DND-41 (cell line): Measurements from ENCODE around the gene CRYGC.

Experiments used
- ATAC-seq: fragments of 200-7000 bp; cut with Tn5 transposase; 3 replicates; pipeline ENCODE4 v1.9.1; 2021; ENCODE audit warnings: low read depth; ENCODE audit not compliant: insufficient read depth
- DNase-seq: peaks from one replicate; pipeline ENCODE4 v3.0.0-alpha.2; 2020
- H2AFZ ChIP-seq: 2 replicates; pipeline ENCODE4 v1.6.0; 2012; ENCODE audit warnings: low read depth, low read length
- H3K27ac ChIP-seq: 2 replicates; pipeline ENCODE4 v1.5.1; 2012; ENCODE audit warnings: low read length, inconsistent platforms
- H3K27me3 ChIP-seq: fragments of 200-600 bp; sonication (generic); 2 replicates; pipeline ENCODE4 v1.6.0; 2012; ENCODE audit warnings: low read length, mild to moderate bottlenecking, inconsistent platforms; ENCODE audit not compliant: insufficient read depth, poor library complexity
- H3K36me3 ChIP-seq: 2 replicates; pipeline ENCODE4 v1.5.1; 2012; ENCODE audit warnings: low read length, inconsistent platforms; ENCODE audit not compliant: insufficient read depth
- H3K4me1 ChIP-seq: 2 replicates; pipeline ENCODE4 v1.5.1; 2012; ENCODE audit warnings: mild to moderate bottlenecking, low read length; ENCODE audit not compliant: insufficient read depth
- H3K4me2 ChIP-seq: 2 replicates; pipeline ENCODE4 v1.6.0; 2012; ENCODE audit warnings: mild to moderate bottlenecking, moderate library complexity, low read length, inconsistent platforms; ENCODE audit not compliant: insufficient read depth
- H3K4me3 ChIP-seq, 2 experiments: fragments of 200-600 bp in 1 of 2; shearing (Covaris generic) in 1 of 2; 2 replicates each; pipeline ENCODE4 v1.5.1; 2012 to 2016; ENCODE audit warnings: inconsistent platforms in 2 of 2, low read length in 2 of 2, mild to moderate bottlenecking in 2 of 2, low read depth in 1 of 2, moderate library complexity in 1 of 2
- H3K79me2 ChIP-seq: 2 replicates; pipeline ENCODE4 v1.6.0; 2012; ENCODE audit warnings: low read length, inconsistent platforms; ENCODE audit not compliant: insufficient read depth
- H3K9ac ChIP-seq: 2 replicates; pipeline ENCODE4 v1.6.0; 2012; ENCODE audit warnings: low read depth, mild to moderate bottlenecking, inconsistent platforms, low read length, moderate library complexity
- H3K9me3 ChIP-seq: 2 replicates; pipeline ENCODE4 v1.5.1; 2012; ENCODE audit warnings: low read length, moderate library complexity, mild to moderate bottlenecking, inconsistent platforms; ENCODE audit not compliant: insufficient read depth, severe bottlenecking
- H4K20me1 ChIP-seq: 2 replicates; pipeline ENCODE4 v1.6.0; 2012; ENCODE audit warnings: low read length; ENCODE audit not compliant: insufficient read depth
- EZH2 ChIP-seq: IDR thresholded peaks from 3 replicates; pipeline ENCODE4 v1.6.1; 2012; ENCODE audit warnings: borderline replicate concordance, low read depth, mild to moderate bottlenecking, moderate library complexity, low read length, inconsistent platforms; ENCODE audit not compliant: severe bottlenecking
- TF ChIP-seq, protein P1 (sequence below): IDR thresholded peaks from 2 replicates; pipeline ENCODE4 v1.5.1; 2012; ENCODE audit warnings: borderline replicate concordance, low read length, moderate library complexity, mild to moderate bottlenecking; ENCODE audit not compliant: poor library complexity, severe bottlenecking; ENCODE audit errors: extremely low read depth

CRYGC gene

DNA sequence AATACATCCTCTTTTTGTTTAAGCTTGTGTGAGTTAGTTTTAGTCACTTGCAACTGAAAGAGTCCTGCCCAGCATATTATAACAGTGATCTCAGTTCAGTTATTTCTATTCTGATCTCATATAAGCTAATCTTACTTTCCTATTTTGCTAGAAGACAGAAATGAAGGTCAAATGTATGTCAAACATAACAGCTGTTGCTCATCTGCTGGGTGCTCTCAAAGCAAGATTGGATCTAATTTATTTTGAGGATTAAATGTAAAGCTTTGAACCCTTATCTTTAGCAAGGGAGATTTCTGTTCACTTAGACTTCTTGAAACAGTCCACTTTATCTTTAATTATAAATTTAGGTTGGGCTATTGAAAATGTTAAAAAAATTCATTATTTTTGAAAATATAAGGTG is 36.5 kb downstream of the CRYGC start:
- Histone ChIP-seq H4K20me1 (no peaks in the 10 kb centered on the region), H3K4me1 (no peaks in the 10 kb centered on the region), H3K27ac (no peak overlapping the region), H3K4me3 (no peak overlapping the region), H3K79me2 (no peaks in the 10 kb centered on the region), H3K9me3 (no peaks in the 10 kb centered on the region), H3K4me2 (no peak overlapping the region), H3K36me3 (no peaks in the 10 kb centered on the region), H3K27me3 (no peaks in the 10 kb centered on the region), H3K9ac (no peak overlapping the region), H2AFZ (no peak overlapping the region)
- no peak for ATAC-seq
- no peak for TF ChIP-seq EZH2
- DNase-seq = no peak

GRCh38 chr2:208092093-208092832 is 37.4 kb downstream of the CRYGC start:
- ATAC-seq (no peak), DNase-seq (no peak)
- no peaks in the 10 kb centered on the region for H4K20me1 ChIP-seq
- no peak overlapping the region for H2AFZ ChIP-seq
- no peaks in the 10 kb centered on the region for H3K79me2 ChIP-seq
- H3K27ac ChIP-seq = no peak overlapping the region
- TF ChIP-seq, protein P1, sequence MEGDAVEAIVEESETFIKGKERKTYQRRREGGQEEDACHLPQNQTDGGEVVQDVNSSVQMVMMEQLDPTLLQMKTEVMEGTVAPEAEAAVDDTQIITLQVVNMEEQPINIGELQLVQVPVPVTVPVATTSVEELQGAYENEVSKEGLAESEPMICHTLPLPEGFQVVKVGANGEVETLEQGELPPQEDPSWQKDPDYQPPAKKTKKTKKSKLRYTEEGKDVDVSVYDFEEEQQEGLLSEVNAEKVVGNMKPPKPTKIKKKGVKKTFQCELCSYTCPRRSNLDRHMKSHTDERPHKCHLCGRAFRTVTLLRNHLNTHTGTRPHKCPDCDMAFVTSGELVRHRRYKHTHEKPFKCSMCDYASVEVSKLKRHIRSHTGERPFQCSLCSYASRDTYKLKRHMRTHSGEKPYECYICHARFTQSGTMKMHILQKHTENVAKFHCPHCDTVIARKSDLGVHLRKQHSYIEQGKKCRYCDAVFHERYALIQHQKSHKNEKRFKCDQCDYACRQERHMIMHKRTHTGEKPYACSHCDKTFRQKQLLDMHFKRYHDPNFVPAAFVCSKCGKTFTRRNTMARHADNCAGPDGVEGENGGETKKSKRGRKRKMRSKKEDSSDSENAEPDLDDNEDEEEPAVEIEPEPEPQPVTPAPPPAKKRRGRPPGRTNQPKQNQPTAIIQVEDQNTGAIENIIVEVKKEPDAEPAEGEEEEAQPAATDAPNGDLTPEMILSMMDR = no peak
- TF ChIP-seq EZH2 = no peak
- no peaks in the 10 kb centered on the region for H3K4me1 ChIP-seq
- H3K36me3 ChIP-seq = no peaks in the 10 kb centered on the region
- H3K4me3 ChIP-seq = no peak overlapping the region
- H3K27me3 ChIP-seq = no peaks in the 10 kb centered on the region
- no peak overlapping the region for H3K9ac ChIP-seq
- H3K4me2 ChIP-seq = no peak overlapping the region
- H3K9me3 ChIP-seq = no peaks in the 10 kb centered on the region

DNA sequence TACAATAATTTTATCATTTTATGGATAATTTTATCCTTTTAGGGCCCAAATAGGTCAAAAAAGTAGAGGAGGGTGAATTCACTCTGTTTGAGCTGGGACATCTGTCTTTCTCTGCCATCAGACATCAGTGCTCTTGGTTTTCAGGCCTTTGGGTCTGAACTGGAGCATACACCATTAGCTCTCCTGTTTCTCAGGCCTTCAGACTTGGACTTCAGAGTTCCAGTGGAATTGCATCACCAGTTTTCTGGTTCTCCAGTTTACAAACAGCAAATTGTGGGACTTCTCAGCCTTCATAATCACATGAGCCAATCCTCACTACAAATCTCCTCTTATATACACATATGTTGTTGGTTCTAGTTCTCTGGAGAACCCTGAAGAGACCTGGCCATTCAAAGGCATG is 39.2 kb downstream of the CRYGC start:
- TF ChIP-seq EZH2 = no peak
- TF ChIP-seq, protein P1 = no peak

GRCh38 chr2:208086029-208086428 is 43.6 kb downstream of the CRYGC start:
- no peak overlapping the region for H3K4me3 ChIP-seq
- no peaks in the 10 kb centered on the region for H3K4me1 ChIP-seq
- H4K20me1 ChIP-seq = no peaks in the 10 kb centered on the region
- TF ChIP-seq EZH2 = no peak
- TF ChIP-seq, protein P1 = no peak
- no peak overlapping the region for H3K9ac ChIP-seq
- no peaks in the 10 kb centered on the region for H3K9me3 ChIP-seq
- H2AFZ ChIP-seq = no peak overlapping the region
- ATAC-seq (no peak), DNase-seq (no peak)
- H3K27me3 ChIP-seq = no peaks in the 10 kb centered on the region
- no peak overlapping the region for H3K27ac ChIP-seq
- no peaks in the 10 kb centered on the region for H3K79me2 ChIP-seq
- no peaks in the 10 kb centered on the region for H3K36me3 ChIP-seq
- no peak overlapping the region for H3K4me2 ChIP-seq

More for the DNA sequence above, 39.2 kb downstream of the CRYGC start:
- H3K79me2 ChIP-seq = no peaks in the 10 kb centered on the region
- H3K36me3 ChIP-seq = no peaks in the 10 kb centered on the region
- H3K4me2 ChIP-seq = no peak overlapping the region
- H2AFZ ChIP-seq = no peak overlapping the region
- H3K4me1 ChIP-seq = no peaks in the 10 kb centered on the region
- ATAC-seq (no peak), DNase-seq (no peak)
- no peaks in the 10 kb centered on the region for H3K9me3 ChIP-seq
- H4K20me1 ChIP-seq = no peaks in the 10 kb centered on the region
- H3K27me3 ChIP-seq = no peaks in the 10 kb centered on the region
- H3K27ac ChIP-seq = no peak overlapping the region
- no peak overlapping the region for H3K4me3 ChIP-seq
- H3K9ac ChIP-seq = no peak overlapping the region
